ENCODE data around the gene KRTAP5-10. TPM values are rescaled to one million over a fixed set of nuclear protein-coding genes. Genes with fewer than 3 reads are reported as not detected.
"Not testable (repeated sequence)": the region's sequence is repeated elsewhere in the genome, so short reads cannot be mapped to it uniquely, and the experiment has no call there.

The KRTAP5-10 gene
- total RNA-seq, 2 experiments from 2014 or later = not detected

GRCh38 chr11:71611218-71611910, 46.0 kb downstream of the KRTAP5-10 start:
- H3K36me3 ChIP-seq (ENCODE audit: insufficient read depth, low read length); H3K27me3 ChIP-seq (ENCODE audit: control insufficient read depth in 1 of 2, insufficient read depth in 2 of 2, low read length in 2 of 2); H3K9me3 Mint-ChIP-seq; H3K4me1 Mint-ChIP-seq (ENCODE audit: low read depth); H3K4me1 ChIP-seq (ENCODE audit: insufficient read depth, low read length); POLR2A ChIA-PET; DNase-seq; CTCF ChIA-PET; H3K9me3 ChIP-seq (ENCODE audit: control insufficient read depth in 1 of 2, insufficient read depth in 1 of 2, low read length in 2 of 2); H3K4me3 Mint-ChIP-seq; intact Hi-C loops (cut with DNase I, micrococcal nuclease); H3K27ac Mint-ChIP-seq; H3K36me3 Mint-ChIP-seq (ENCODE audit: low read depth); H3K27ac ChIP-seq (ENCODE audit: low read depth in 1 of 2, low read length in 2 of 2); H3K4me3 ChIP-seq (ENCODE audit: low read length); ATAC-seq (ENCODE audit: poor library complexity): not testable (repeated sequence)
- peaks cover 46% of the 10 kb centered on the region for H3K27me3 Mint-ChIP-seq

GRCh38 chr11:71613931-71614330, 48.6 kb downstream of the KRTAP5-10 start:
- H3K27ac ChIP-seq (ENCODE audit: low read depth in 1 of 2, low read length in 2 of 2); DNase-seq; H3K9me3 ChIP-seq (ENCODE audit: control insufficient read depth in 1 of 2, insufficient read depth in 1 of 2, low read length in 2 of 2); ATAC-seq (ENCODE audit: poor library complexity); H3K36me3 Mint-ChIP-seq (ENCODE audit: low read depth); H3K4me1 Mint-ChIP-seq (ENCODE audit: low read depth); H3K36me3 ChIP-seq (ENCODE audit: insufficient read depth, low read length); CTCF ChIA-PET; H3K27ac Mint-ChIP-seq; POLR2A ChIA-PET; H3K4me1 ChIP-seq (ENCODE audit: insufficient read depth, low read length); H3K4me3 ChIP-seq (ENCODE audit: low read length); intact Hi-C loops (cut with DNase I, micrococcal nuclease); H3K4me3 Mint-ChIP-seq; H3K9me3 Mint-ChIP-seq; H3K27me3 ChIP-seq (ENCODE audit: control insufficient read depth in 1 of 2, insufficient read depth in 2 of 2, low read length in 2 of 2): not testable (repeated sequence)
- peaks cover 45% of the 10 kb centered on the region for H3K27me3 Mint-ChIP-seq

GRCh38 chr11:71614366-71614917, 49.1 kb downstream of the KRTAP5-10 start:
- intact Hi-C loops (cut with DNase I, micrococcal nuclease); POLR2A ChIA-PET; H3K27ac Mint-ChIP-seq: not testable (repeated sequence)

GRCh38 chr11:71615003-71615402, 49.6 kb downstream of the KRTAP5-10 start:
- H3K4me3 Mint-ChIP-seq; CTCF ChIA-PET; ATAC-seq (ENCODE audit: poor library complexity); DNase-seq; POLR2A ChIA-PET; intact Hi-C loops (cut with DNase I, micrococcal nuclease); H3K4me1 Mint-ChIP-seq (ENCODE audit: low read depth); H3K27me3 ChIP-seq (ENCODE audit: control insufficient read depth in 1 of 2, insufficient read depth in 2 of 2, low read length in 2 of 2); H3K9me3 ChIP-seq (ENCODE audit: control insufficient read depth in 1 of 2, insufficient read depth in 1 of 2, low read length in 2 of 2); H3K4me3 ChIP-seq (ENCODE audit: low read length); H3K27ac Mint-ChIP-seq; H3K4me1 ChIP-seq (ENCODE audit: insufficient read depth, low read length); H3K36me3 Mint-ChIP-seq (ENCODE audit: low read depth); H3K36me3 ChIP-seq (ENCODE audit: insufficient read depth, low read length); H3K9me3 Mint-ChIP-seq; H3K27ac ChIP-seq (ENCODE audit: low read depth in 1 of 2, low read length in 2 of 2): not testable (repeated sequence)
- peaks cover 36% of the 10 kb centered on the region for H3K27me3 Mint-ChIP-seq

More at GRCh38 chr11:71614366-71614917, 49.1 kb downstream of the KRTAP5-10 start:
- H3K36me3 Mint-ChIP-seq (ENCODE audit: low read depth); H3K4me3 ChIP-seq (ENCODE audit: low read length); H3K27me3 ChIP-seq (ENCODE audit: control insufficient read depth in 1 of 2, insufficient read depth in 2 of 2, low read length in 2 of 2); H3K9me3 Mint-ChIP-seq; H3K4me1 ChIP-seq (ENCODE audit: insufficient read depth, low read length); H3K9me3 ChIP-seq (ENCODE audit: control insufficient read depth in 1 of 2, insufficient read depth in 1 of 2, low read length in 2 of 2); H3K4me3 Mint-ChIP-seq; DNase-seq; H3K36me3 ChIP-seq (ENCODE audit: insufficient read depth, low read length); H3K4me1 Mint-ChIP-seq (ENCODE audit: low read depth); ATAC-seq (ENCODE audit: poor library complexity); CTCF ChIA-PET; H3K27ac ChIP-seq (ENCODE audit: low read depth in 1 of 2, low read length in 2 of 2): not testable (repeated sequence)
- peaks cover 40% of the 10 kb centered on the region for H3K27me3 Mint-ChIP-seq

Other genes starting within 250 kb of the KRTAP5-10 start
- 10 to 100 TPM; 30.2 to 30.6 TPM for gene DHCR7, start 117.2 kb upstream of the KRTAP5-10 start, total RNA-seq
- gene NADSYN1, start 112.4 kb upstream of the KRTAP5-10 start, total RNA-seq = 100 to 1,000 TPM; 106 to 112 TPM
- not detected for gene KRTAP5-7, start 38.3 kb upstream of the KRTAP5-10 start, total RNA-seq
- not detected for gene KRTAP5-8, start 27.5 kb upstream of the KRTAP5-10 start, total RNA-seq
- gene KRTAP5-9, start 17.1 kb upstream of the KRTAP5-10 start, total RNA-seq = under 1 TPM in 1 of 2 experiments, not detected in 1; 0.28 TPM
- not detected for gene KRTAP5-11, start 17.3 kb downstream of the KRTAP5-10 start, total RNA-seq